GM18508 (cell line): ENCODE data around the gene PTPRD.

Source experiments
- ATAC-seq: cut with Tn5 transposase; IDR thresholded peaks from one replicate; pipeline ENCODE4 v1.9.1; 2021; ENCODE audit warnings: moderate number of reproducible peaks; ENCODE audit not compliant: insufficient read depth, unreplicated experiment

PTPRD gene

GRCh38 chr9:9275601-9276000 is 1337.2 kb downstream of the PTPRD start:
- no peak for ATAC-seq

- ATAC-seq: no peak
Measured at GRCh38 chr9:9257999-9258498, 1354.8 kb downstream of the PTPRD start.

- no peak for ATAC-seq
Measured at GRCh38 chr9:9246726-9247125, 1366.1 kb downstream of the PTPRD start.

- ATAC-seq: no peak
Measured at GRCh38 chr9:9231946-9232345, 1380.9 kb downstream of the PTPRD start.

- ATAC-seq: no peak
Measured at GRCh38 chr9:9229269-9229668, 1383.5 kb downstream of the PTPRD start.

GRCh38 chr9:9223175-9223574 is 1389.6 kb downstream of the PTPRD start:
- no peak for ATAC-seq

GRCh38 chr9:9222730-9223129 is 1390.1 kb downstream of the PTPRD start:
- ATAC-seq: no peak

GRCh38 chr9:9216934-9217333 is 1395.9 kb downstream of the PTPRD start:
- ATAC-seq: no peak

- ATAC-seq: no peak
Measured at GRCh38 chr9:9215050-9215449, 1397.8 kb downstream of the PTPRD start.

- ATAC-seq: no peak
Measured at GRCh38 chr9:9214066-9214465, 1398.7 kb downstream of the PTPRD start.

GRCh38 chr9:9212963-9213362 is 1399.8 kb downstream of the PTPRD start:
- no peak for ATAC-seq

GRCh38 chr9:9202276-9202675 is 1410.5 kb downstream of the PTPRD start:
- no peak for ATAC-seq

GRCh38 chr9:9186086-9186485 is 1426.7 kb downstream of the PTPRD start:
- no peak for ATAC-seq

- no peak for ATAC-seq
Measured at GRCh38 chr9:9182431-9182830, 1430.4 kb downstream of the PTPRD start.

- no peak for ATAC-seq
Measured at GRCh38 chr9:9177081-9177480, 1435.7 kb downstream of the PTPRD start.

GRCh38 chr9:9174358-9174757 is 1438.4 kb downstream of the PTPRD start:
- ATAC-seq: no peak

- no peak for ATAC-seq
Measured at GRCh38 chr9:9173264-9173663, 1439.5 kb downstream of the PTPRD start.

- ATAC-seq: no peak
Measured at GRCh38 chr9:9170439-9171134, 1442.2 kb downstream of the PTPRD start.

- ATAC-seq: no peak
Measured at GRCh38 chr9:9142001-9142400, 1470.8 kb downstream of the PTPRD start.

GRCh38 chr9:9133526-9133925 is 1479.3 kb downstream of the PTPRD start:
- no peak for ATAC-seq

GRCh38 chr9:9124616-9125015 is 1488.2 kb downstream of the PTPRD start:
- no peak for ATAC-seq

- ATAC-seq: no peak
Measured at GRCh38 chr9:9122230-9122875, 1490.4 kb downstream of the PTPRD start.
